Activated naive CD4-positive, alpha-beta T cell treated with anti-CD3 and anti-CD28 coated beads for 36 hours (primary cell): ENCODE data around the gene ZNF718. TPM values are rescaled to one million over a fixed set of nuclear protein-coding genes. Genes with fewer than 3 reads are reported as not detected.
"Not testable (repeated sequence)": the region's sequence is repeated elsewhere in the genome, so short reads cannot be mapped to it uniquely, and the experiment has no call there.

ENCODE experiments used
- CTCF ChIA-PET: fragments of 350-600 bp; sonication (Branson Sonifier 250); formaldehyde crosslinking; loops from one replicate; lab custom pipeline; 2021; ENCODE audit warnings: antibody characterized with exemption; lab: Charles Lee
- DNase-seq: peaks from one replicate; pipeline ENCODE4 v3.0.0-alpha.2; 2020
- H3K27ac Mint-ChIP-seq: one replicate; pipeline ENCODE4 v1.8.0; 2021; ENCODE audit warnings: mild to moderate bottlenecking, mixed read lengths
- H3K27me3 Mint-ChIP-seq: one replicate; pipeline ENCODE4 v1.8.0; 2021; ENCODE audit warnings: low read depth, mixed read lengths
- H3K36me3 Mint-ChIP-seq: one replicate; pipeline ENCODE4 v1.8.0; 2021; ENCODE audit warnings: low read depth, mixed read lengths
- H3K4me1 Mint-ChIP-seq: one replicate; pipeline ENCODE4 v1.8.0; 2021; ENCODE audit warnings: low read depth, mixed read lengths
- H3K4me3 Mint-ChIP-seq: one replicate; pipeline ENCODE4 v1.8.0; 2021; ENCODE audit warnings: mild to moderate bottlenecking, moderate library complexity, mixed read lengths
- H3K9me3 Mint-ChIP-seq: one replicate; pipeline ENCODE4 v1.8.0; 2021; ENCODE audit warnings: mixed read lengths
- intact Hi-C: fragments of 100-400 bp; cut with micrococcal nuclease; formaldehyde crosslinking; loops from one replicate; pipeline ENCODE4 v1.15.1; 2023
- total RNA-seq, 2 experiments: library from RNA; stranded (reverse); gene quantifications; one replicate each; pipeline ENCODE4 v1.2.3, GENCODE V29; 2021

ZNF718 gene
- 10 to 100 TPM; 12.2 to 12.8 TPM for total RNA-seq

- H3K4me3 Mint-ChIP-seq = peak within 1 kb of the TSS; percentile 90
- CTCF ChIA-PET = interaction anchor here (0.5 to 2.3 kb wide), 4 partner anchors 11 to 228 kb away, joined by 3 to 9 read pairs (median 4); no protein-coding TSS in a partner anchor
- H3K36me3 Mint-ChIP-seq = peaks cover 41% of the 10 kb centered on the region
- peak within 1 kb of the TSS; percentile 98 for H3K27ac Mint-ChIP-seq
- no peaks in the 10 kb centered on the region for H3K27me3 Mint-ChIP-seq
- H3K4me1 Mint-ChIP-seq = peaks cover 22% of the 10 kb centered on the region
- intact Hi-C loops = loop anchor here (5.0 kb wide), 5 partner anchors 118 to 658 kb away; partner anchors contain the start of gene ZNF141
- peak; percentile 98 for DNase-seq
- peaks cover 19% of the 10 kb centered on the region for H3K9me3 Mint-ChIP-seq
Measured at GRCh38 chr4:124275-125081, at the start of gene ZNF718. ZNF718 (plus strand) TSS chr4:124501; CDS start chr4:124671, 170 bp downstream.

GRCh38 chr4:85951-86350, 38.4 kb upstream of the ZNF718 start:
- Mint-ChIP-seq H3K36me3 (peaks cover 59% of the 10 kb centered on the region), H3K9me3 (peaks cover 58% of the 10 kb centered on the region), H3K27me3 (no peaks in the 10 kb centered on the region), H3K4me1 (no peaks in the 10 kb centered on the region), H3K27ac (no peak overlapping the region), H3K4me3 (no peak overlapping the region)
- CTCF ChIA-PET = no interaction called here
- intact Hi-C loops = no loop called here
- no peak for DNase-seq

- H3K4me3 Mint-ChIP-seq, H3K27ac Mint-ChIP-seq, H3K4me1 Mint-ChIP-seq, CTCF ChIA-PET, intact Hi-C loops, H3K27me3 Mint-ChIP-seq, DNase-seq: not testable (repeated sequence)
- H3K9me3 Mint-ChIP-seq = peaks cover 60% of the 10 kb centered on the region
- peaks cover 59% of the 10 kb centered on the region for H3K36me3 Mint-ChIP-seq
Measured at GRCh38 chr4:86559-87324, 37.6 kb upstream of the ZNF718 start.

GRCh38 chr4:98386-98785, 25.9 kb upstream of the ZNF718 start:
- H3K27ac Mint-ChIP-seq = no peak overlapping the region
- H3K9me3 Mint-ChIP-seq = peaks cover 50% of the 10 kb centered on the region
- intact Hi-C loops = no loop called here
- peaks cover 17% of the 10 kb centered on the region for H3K36me3 Mint-ChIP-seq
- CTCF ChIA-PET = no interaction called here
- DNase-seq = no peak
- H3K4me3 Mint-ChIP-seq = no peak overlapping the region
- peaks cover 3% of the 10 kb centered on the region for H3K27me3 Mint-ChIP-seq
- no peaks in the 10 kb centered on the region for H3K4me1 Mint-ChIP-seq

GRCh38 chr4:99863-100262, 24.4 kb upstream of the ZNF718 start:
- DNase-seq = no peak
- no peak overlapping the region for H3K4me3 Mint-ChIP-seq
- no peaks in the 10 kb centered on the region for H3K4me1 Mint-ChIP-seq
- peaks cover 39% of the 10 kb centered on the region for H3K9me3 Mint-ChIP-seq
- CTCF ChIA-PET = no interaction called here
- H3K27ac Mint-ChIP-seq = no peak overlapping the region
- intact Hi-C loops = no loop called here
- peaks cover 12% of the 10 kb centered on the region for H3K36me3 Mint-ChIP-seq
- H3K27me3 Mint-ChIP-seq = peaks cover 6% of the 10 kb centered on the region

GRCh38 chr4:107083-107443, 17.2 kb upstream of the ZNF718 start:
- H3K9me3 Mint-ChIP-seq = peaks cover 53% of the 10 kb centered on the region
- H3K4me1 Mint-ChIP-seq = peaks cover 4% of the 10 kb centered on the region
- no peak for DNase-seq
- intact Hi-C loops = no loop called here
- peaks cover 54% of the 10 kb centered on the region for H3K27me3 Mint-ChIP-seq
- H3K27ac Mint-ChIP-seq = no peak overlapping the region
- no peak overlapping the region for H3K4me3 Mint-ChIP-seq
- CTCF ChIA-PET = no interaction called here
- H3K36me3 Mint-ChIP-seq = peaks cover 40% of the 10 kb centered on the region

GRCh38 chr4:107444-108429, 16.6 kb upstream of the ZNF718 start:
- no peak overlapping the region for H3K27ac Mint-ChIP-seq
- intact Hi-C loops = no loop called here
- peaks cover 4% of the 10 kb centered on the region for H3K4me1 Mint-ChIP-seq
- CTCF ChIA-PET = no interaction called here
- DNase-seq = no peak
- peaks cover 53% of the 10 kb centered on the region for H3K9me3 Mint-ChIP-seq
- H3K27me3 Mint-ChIP-seq = peaks cover 53% of the 10 kb centered on the region
- H3K36me3 Mint-ChIP-seq = peaks cover 40% of the 10 kb centered on the region
- H3K4me3 Mint-ChIP-seq = no peak overlapping the region

GRCh38 chr4:112771-113170, 11.5 kb upstream of the ZNF718 start:
- no peak for DNase-seq
- H3K27ac Mint-ChIP-seq = no peak overlapping the region
- H3K4me1 Mint-ChIP-seq = peaks cover 9% of the 10 kb centered on the region
- H3K36me3 Mint-ChIP-seq = peaks cover 28% of the 10 kb centered on the region
- peaks cover 31% of the 10 kb centered on the region for H3K27me3 Mint-ChIP-seq
- CTCF ChIA-PET = no interaction called here
- intact Hi-C loops = no loop called here
- H3K4me3 Mint-ChIP-seq = no peak overlapping the region
- peaks cover 54% of the 10 kb centered on the region for H3K9me3 Mint-ChIP-seq

- Mint-ChIP-seq H3K27me3 (peaks cover 21% of the 10 kb centered on the region), H3K4me3 (no peak overlapping the region), H3K36me3 (peaks cover 19% of the 10 kb centered on the region), H3K27ac (no peak overlapping the region), H3K4me1 (peaks cover 5% of the 10 kb centered on the region), H3K9me3 (peaks cover 48% of the 10 kb centered on the region)
- intact Hi-C loops = no loop called here
- no peak for DNase-seq
- CTCF ChIA-PET = no interaction called here
Measured at GRCh38 chr4:113732-114131, 10.6 kb upstream of the ZNF718 start.

- CTCF ChIA-PET = no interaction called here
- intact Hi-C loops = no loop called here
Measured at GRCh38 chr4:114149-114548, 10.2 kb upstream of the ZNF718 start.

GRCh38 chr4:116499-116898, 7.8 kb upstream of the ZNF718 start:
- intact Hi-C loops = no loop called here
- H3K36me3 Mint-ChIP-seq = peaks cover 9% of the 10 kb centered on the region
- CTCF ChIA-PET = no interaction called here
- H3K27me3 Mint-ChIP-seq = peaks cover 2% of the 10 kb centered on the region
- peaks cover 12% of the 10 kb centered on the region for H3K4me1 Mint-ChIP-seq
- H3K4me3 Mint-ChIP-seq = no peak overlapping the region
- no peak overlapping the region for H3K27ac Mint-ChIP-seq
- DNase-seq = no peak
- peaks cover 39% of the 10 kb centered on the region for H3K9me3 Mint-ChIP-seq

More at GRCh38 chr4:114149-114548, 10.2 kb upstream of the ZNF718 start:
- no peak for DNase-seq
- Mint-ChIP-seq H3K4me1 (peaks cover 4% of the 10 kb centered on the region), H3K4me3 (no peak overlapping the region), H3K9me3 (peaks cover 45% of the 10 kb centered on the region), H3K27me3 (peaks cover 17% of the 10 kb centered on the region), H3K27ac (no peak overlapping the region), H3K36me3 (peaks cover 15% of the 10 kb centered on the region)

- H3K4me3 Mint-ChIP-seq = no peak overlapping the region
- no peak overlapping the region for H3K27ac Mint-ChIP-seq
- CTCF ChIA-PET = no interaction called here
- H3K36me3 Mint-ChIP-seq = peaks cover 28% of the 10 kb centered on the region
- peaks cover 22% of the 10 kb centered on the region for H3K4me1 Mint-ChIP-seq
- intact Hi-C loops = loop anchor here (5.0 kb wide), 5 partner anchors 122 to 662 kb away; partner anchors contain the start of gene ZNF141
- no peaks in the 10 kb centered on the region for H3K27me3 Mint-ChIP-seq
- no peak for DNase-seq
- peaks cover 26% of the 10 kb centered on the region for H3K9me3 Mint-ChIP-seq
Measured at GRCh38 chr4:120616-121015, 3.7 kb upstream of the ZNF718 start.
